GM18867 (cell line): ENCODE measurements around the gene PRR11.
"Not testable (repeated sequence)": the region's sequence is repeated elsewhere in the genome, so short reads cannot be mapped to it uniquely, and the experiment has no call there.

Source experiments
- ATAC-seq: cut with Tn5 transposase; IDR thresholded peaks from one replicate; pipeline ENCODE4 v1.9.1; 2021; ENCODE audit warnings: mild to moderate bottlenecking, moderate library complexity; ENCODE audit not compliant: unreplicated experiment

PRR11 gene

GRCh38 chr17:59155439-59156177, at the start of gene PRR11:
TSS of gene PRR11 (plus strand) at chr17:59155746. CDS start at chr17:59169753, 14,007 bp downstream.
- peak; percentile 82 for ATAC-seq

- peak; percentile 27 for ATAC-seq
Measured at GRCh38 chr17:59105852-59106462, 49.6 kb upstream of the PRR11 start.

- peak; percentile 92 for ATAC-seq
Measured at GRCh38 chr17:59106463-59107305, 48.9 kb upstream of the PRR11 start, which contains the start of gene TRIM37. TSS of gene TRIM37 (minus strand) at chr17:59106880. CDS start at chr17:59106461, 419 bp downstream.

- ATAC-seq = no peak
Measured at GRCh38 chr17:59107306-59107670, 48.3 kb upstream of the PRR11 start.

- no peak for ATAC-seq
Measured at GRCh38 chr17:59108400-59109102, 47.0 kb upstream of the PRR11 start.

- no peak for ATAC-seq
Measured at GRCh38 chr17:59110973-59111372, 44.6 kb upstream of the PRR11 start.

- ATAC-seq = no peak
Measured at GRCh38 chr17:59111539-59111938, 44.0 kb upstream of the PRR11 start.

GRCh38 chr17:59115474-59115873, 40.1 kb upstream of the PRR11 start:
- no peak for ATAC-seq

GRCh38 chr17:59121901-59122480, 33.6 kb upstream of the PRR11 start:
- ATAC-seq = no peak

- ATAC-seq = peak; percentile 55
Measured at GRCh38 chr17:59124665-59125064, 30.9 kb upstream of the PRR11 start.

GRCh38 chr17:59126809-59127417, 28.6 kb upstream of the PRR11 start:
- no peak for ATAC-seq

GRCh38 chr17:59129814-59130213, 25.7 kb upstream of the PRR11 start:
- no peak for ATAC-seq

- no peak for ATAC-seq
Measured at GRCh38 chr17:59131131-59131530, 24.4 kb upstream of the PRR11 start.

GRCh38 chr17:59138339-59138738, 17.2 kb upstream of the PRR11 start:
- not testable (repeated sequence) for ATAC-seq

- no peak for ATAC-seq
Measured at GRCh38 chr17:59139939-59140338, 15.6 kb upstream of the PRR11 start.

- ATAC-seq = no peak
Measured at GRCh38 chr17:59141860-59142259, 13.7 kb upstream of the PRR11 start.

GRCh38 chr17:59145571-59146096, 9.9 kb upstream of the PRR11 start:
- ATAC-seq = no peak

GRCh38 chr17:59149051-59149450, 6.5 kb upstream of the PRR11 start:
- ATAC-seq = no peak

- ATAC-seq = no peak
Measured at GRCh38 chr17:59149841-59150511, 5.6 kb upstream of the PRR11 start.
